ENCODE results near the gene AP5Z1. TPM values are rescaled to one million over a fixed set of nuclear protein-coding genes. Genes with fewer than 3 reads are reported as not detected.

AP5Z1 gene
- total and polyA plus RNA-seq, 2 experiments from 2014 or later, result 31.2 to 44.5 TPM

DNA sequence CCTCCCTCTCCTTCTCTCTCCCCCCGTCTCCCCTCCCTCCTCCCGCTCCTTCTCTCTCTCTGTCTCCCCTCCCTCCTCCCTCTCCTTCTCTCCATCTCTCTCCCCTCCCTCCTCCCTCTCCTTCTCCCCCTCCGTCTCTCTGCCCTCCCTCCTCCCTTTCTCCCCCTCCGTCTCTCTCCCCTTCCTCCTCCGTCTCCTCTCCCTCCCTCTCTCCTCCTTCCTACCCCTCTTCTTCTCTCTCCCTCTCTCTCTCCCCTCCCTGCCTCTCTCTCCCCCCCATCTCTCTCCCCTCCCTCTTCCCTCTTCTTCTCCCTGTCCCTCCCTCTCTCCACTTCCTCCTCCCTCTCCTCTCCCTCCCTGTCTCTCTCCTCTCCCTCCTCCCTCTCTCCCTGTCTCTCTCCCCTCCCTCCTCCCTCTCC, 32.2 kb downstream of the AP5Z1 start:
- no peak for DNase-seq
- Histone ChIP-seq H3K36me3 (ENCODE audit: low read depth) (no peaks in the 10 kb centered on the region), H3K27me3 (replicated peaks; ENCODE audit: insufficient read depth) (no peaks in the 10 kb centered on the region), H3K27ac (no peak overlapping the region), H3F3A (ENCODE audit: insufficient read depth) (no peaks in the 10 kb centered on the region), H4K20me1 (ENCODE audit: insufficient read depth) (no peaks in the 10 kb centered on the region), H2AFZ (no peak overlapping the region), H3K4me3 (no peak overlapping the region), H3K9ac (no peak overlapping the region), H3K9me2 (ENCODE audit: insufficient read depth) (no peaks in the 10 kb centered on the region), H3K79me2 (ENCODE audit: insufficient read depth) (no peaks in the 10 kb centered on the region), H3K9me3 (ENCODE audit: low read depth) (no peaks in the 10 kb centered on the region), H3K4me2 (ENCODE audit: unreplicated experiment) (no peak overlapping the region), H3K4me1 (ENCODE audit: insufficient read depth) (no peaks in the 10 kb centered on the region)
- 65 to 88% methylated on average over 5 of the region's 5 CpGs for WGBS, 2 experiments (ENCODE audit: low coverage in 1 of 2, low lambda C conversion rate in 2 of 2, missing lambda C conversion rate in 2 of 2)
- in situ Hi-C loops (cut with MboI), result no loop called here
- TF ChIP-seq EZH2 (IDR thresholded peaks at IDR 0.05; ENCODE audit: insufficient read depth, poor library complexity, severe bottlenecking), result no peak
- TF ChIP-seq EZH2phosphoT487 (IDR thresholded peaks at IDR 0.05; ENCODE audit: insufficient read depth, low read depth), result no peak

DNA sequence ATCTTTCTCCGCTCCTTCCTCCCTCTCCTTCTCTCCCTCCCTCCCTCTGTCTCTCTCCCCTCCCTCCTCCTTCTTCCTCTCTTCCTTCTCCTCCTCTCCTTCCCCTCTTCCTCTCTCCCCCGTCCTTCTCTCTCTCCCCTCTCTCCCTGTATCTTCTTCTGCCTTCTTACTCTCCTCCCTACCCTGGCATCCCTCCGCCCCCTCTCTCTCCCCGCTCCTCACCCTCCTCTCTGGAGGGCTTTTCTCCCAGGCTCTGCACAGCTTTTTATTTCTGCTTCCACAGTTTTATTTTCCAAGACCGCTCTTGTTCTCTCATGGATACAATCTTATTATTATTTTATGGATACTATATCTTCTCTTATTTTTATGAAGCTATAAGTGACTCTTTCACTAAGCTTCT, 32.6 kb downstream of the AP5Z1 start:
- H3K9me3 ChIP-seq (ENCODE audit: low read depth), result no peaks in the 10 kb centered on the region
- no peak overlapping the region for H3K4me3 ChIP-seq
- in situ Hi-C loops (cut with MboI), result no loop called here
- WGBS, 2 experiments (ENCODE audit: low coverage in 1 of 2, low lambda C conversion rate in 2 of 2, missing lambda C conversion rate in 2 of 2), result 91 to 96% methylated on average over 4 to 5 of the region's 5 CpGs
- TF ChIP-seq EZH2 (IDR thresholded peaks at IDR 0.05; ENCODE audit: insufficient read depth, poor library complexity, severe bottlenecking) (no peak), EZH2phosphoT487 (IDR thresholded peaks at IDR 0.05; ENCODE audit: insufficient read depth, low read depth) (no peak)
- no peaks in the 10 kb centered on the region for H3K4me1 ChIP-seq (ENCODE audit: insufficient read depth)
- no peak overlapping the region for H3K9ac ChIP-seq
- H2AFZ ChIP-seq, result no peak overlapping the region
- no peaks in the 10 kb centered on the region for H3K36me3 ChIP-seq (ENCODE audit: low read depth)
- no peaks in the 10 kb centered on the region for H3K79me2 ChIP-seq (ENCODE audit: insufficient read depth)
- no peaks in the 10 kb centered on the region for H3F3A ChIP-seq (ENCODE audit: insufficient read depth)
- no peaks in the 10 kb centered on the region for H3K9me2 ChIP-seq (ENCODE audit: insufficient read depth)
- H3K4me2 ChIP-seq (ENCODE audit: unreplicated experiment), result no peak overlapping the region
- no peaks in the 10 kb centered on the region for H3K27me3 ChIP-seq (replicated peaks; ENCODE audit: insufficient read depth)
- DNase-seq, result no peak
- H4K20me1 ChIP-seq (ENCODE audit: insufficient read depth), result no peaks in the 10 kb centered on the region
- H3K27ac ChIP-seq, result no peak overlapping the region

DNA sequence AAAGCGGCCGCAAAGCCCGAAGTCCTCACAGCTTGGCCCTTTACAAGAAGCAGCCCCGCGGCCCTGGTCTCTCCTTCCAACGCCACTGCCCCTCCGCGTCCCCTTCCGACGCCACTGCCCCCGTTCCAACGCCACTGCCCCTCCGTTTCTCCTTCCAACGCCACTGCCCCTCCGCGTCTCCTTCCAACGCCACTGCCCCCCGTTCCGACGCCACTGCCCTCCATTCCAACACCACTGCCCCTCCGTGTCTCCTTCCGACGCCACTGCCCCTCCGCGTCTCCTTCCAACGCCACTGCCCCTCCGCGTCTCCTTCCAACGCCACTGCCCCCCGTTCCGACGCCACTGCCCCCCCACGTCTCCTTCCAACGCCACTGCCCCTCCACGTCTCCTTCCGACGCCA, 33.1 kb downstream of the AP5Z1 start:
- no peak for TF ChIP-seq EZH2phosphoT487 (IDR thresholded peaks at IDR 0.05; ENCODE audit: insufficient read depth, low read depth)
- no peak for TF ChIP-seq EZH2 (IDR thresholded peaks at IDR 0.05; ENCODE audit: insufficient read depth, poor library complexity, severe bottlenecking)
- H3F3A ChIP-seq (ENCODE audit: insufficient read depth), result no peaks in the 10 kb centered on the region
- in situ Hi-C loops (cut with MboI), result no loop called here
- no peak overlapping the region for H3K4me2 ChIP-seq (ENCODE audit: unreplicated experiment)
- no peaks in the 10 kb centered on the region for H3K36me3 ChIP-seq (ENCODE audit: low read depth)
- H3K9me3 ChIP-seq (ENCODE audit: low read depth), result no peaks in the 10 kb centered on the region
- H3K9ac ChIP-seq, result no peak overlapping the region
- H2AFZ ChIP-seq, result no peak overlapping the region
- no peak overlapping the region for H3K27ac ChIP-seq
- H3K79me2 ChIP-seq (ENCODE audit: insufficient read depth), result no peaks in the 10 kb centered on the region
- H3K4me1 ChIP-seq (ENCODE audit: insufficient read depth), result no peaks in the 10 kb centered on the region
- 90 to 100% methylated on average over 7 to 37 of the region's 37 CpGs for WGBS, 2 experiments (ENCODE audit: low coverage in 1 of 2, low lambda C conversion rate in 2 of 2, missing lambda C conversion rate in 2 of 2)
- H3K9me2 ChIP-seq (ENCODE audit: insufficient read depth), result no peaks in the 10 kb centered on the region
- H4K20me1 ChIP-seq (ENCODE audit: insufficient read depth), result no peaks in the 10 kb centered on the region
- H3K4me3 ChIP-seq, result no peak overlapping the region
- no peaks in the 10 kb centered on the region for H3K27me3 ChIP-seq (replicated peaks; ENCODE audit: insufficient read depth)
- DNase-seq, result no peak

DNA sequence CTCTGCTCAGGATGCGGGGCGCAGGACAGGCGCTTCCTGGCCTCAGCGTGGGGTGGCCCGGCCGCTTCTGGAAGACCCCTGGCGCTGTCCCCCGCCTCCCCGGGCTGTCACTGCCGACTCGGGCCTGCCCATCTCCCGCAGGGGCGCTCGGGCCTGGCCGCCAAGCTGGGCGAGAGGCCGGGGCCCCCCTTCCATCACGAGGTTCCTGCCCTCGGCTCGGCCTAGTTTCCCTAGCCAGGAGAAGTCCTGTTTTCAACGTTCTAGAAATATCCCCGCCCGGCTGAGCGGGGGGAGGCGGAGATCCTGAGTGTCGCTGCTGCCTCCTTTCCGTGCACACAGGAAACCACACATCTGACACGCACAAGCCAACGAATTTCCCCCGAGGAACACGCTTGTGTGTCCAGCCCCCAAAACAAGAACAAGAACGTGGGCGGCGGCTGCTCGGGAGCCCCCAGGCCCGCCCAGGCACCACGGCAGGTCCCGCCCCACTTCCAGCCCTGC, 33.7 kb downstream of the AP5Z1 start:
- no peak overlapping the region for H3K4me2 ChIP-seq (ENCODE audit: unreplicated experiment)

DNA sequence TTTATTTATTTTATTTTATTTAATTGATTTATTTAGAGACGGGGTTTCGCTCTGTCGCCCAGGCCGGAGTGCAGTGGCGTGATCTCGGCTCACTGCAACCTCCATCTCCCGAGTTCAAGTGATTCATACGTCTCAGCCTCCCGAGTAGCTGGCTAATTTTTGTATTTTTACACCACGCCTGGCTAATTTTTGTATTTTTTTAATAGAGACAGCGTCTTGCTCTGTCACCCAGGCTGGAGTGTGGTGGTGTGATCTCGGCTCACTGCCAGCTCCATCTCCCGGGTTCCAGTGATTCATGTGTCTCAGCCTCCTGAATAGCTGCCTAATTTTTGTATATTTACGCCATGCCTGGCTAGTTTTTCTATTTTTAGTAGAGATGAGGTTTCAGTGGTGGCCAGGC, 34.2 kb downstream of the AP5Z1 start:
- in situ Hi-C loops (cut with MboI), result no loop called here
- no peak for DNase-seq
- 91 to 93% methylated on average over 14 of the region's 14 CpGs for WGBS, 2 experiments (ENCODE audit: low coverage in 1 of 2, low lambda C conversion rate in 2 of 2, missing lambda C conversion rate in 2 of 2)

More for the DNA sequence above, 33.7 kb downstream of the AP5Z1 start:
- WGBS, 2 experiments (ENCODE audit: low coverage in 1 of 2, low lambda C conversion rate in 2 of 2, missing lambda C conversion rate in 2 of 2), result 95 to 96% methylated on average over 9 to 38 of the region's 38 CpGs
- Histone ChIP-seq H3F3A (ENCODE audit: insufficient read depth) (no peaks in the 10 kb centered on the region), H3K9me2 (ENCODE audit: insufficient read depth) (no peaks in the 10 kb centered on the region), H3K4me1 (ENCODE audit: insufficient read depth) (no peaks in the 10 kb centered on the region), H3K79me2 (ENCODE audit: insufficient read depth) (no peaks in the 10 kb centered on the region), H3K27me3 (replicated peaks; ENCODE audit: insufficient read depth) (no peaks in the 10 kb centered on the region), H3K4me3 (no peak overlapping the region), H2AFZ (no peak overlapping the region), H3K36me3 (ENCODE audit: low read depth) (no peaks in the 10 kb centered on the region), H3K9ac (no peak overlapping the region), H3K9me3 (ENCODE audit: low read depth) (no peaks in the 10 kb centered on the region), H4K20me1 (ENCODE audit: insufficient read depth) (no peaks in the 10 kb centered on the region), H3K27ac (no peak overlapping the region)
- TF ChIP-seq EZH2 (IDR thresholded peaks at IDR 0.05; ENCODE audit: insufficient read depth, poor library complexity, severe bottlenecking) (no peak), EZH2phosphoT487 (IDR thresholded peaks at IDR 0.05; ENCODE audit: insufficient read depth, low read depth) (no peak)
- in situ Hi-C loops (cut with MboI), result no loop called here
- no peak for DNase-seq

More for the DNA sequence above, 34.2 kb downstream of the AP5Z1 start:
- H3K36me3 ChIP-seq (ENCODE audit: low read depth), result no peaks in the 10 kb centered on the region
- H3K27ac ChIP-seq, result no peak overlapping the region
- no peaks in the 10 kb centered on the region for H4K20me1 ChIP-seq (ENCODE audit: insufficient read depth)
- TF ChIP-seq EZH2 (IDR thresholded peaks at IDR 0.05; ENCODE audit: insufficient read depth, poor library complexity, severe bottlenecking) (no peak), EZH2phosphoT487 (IDR thresholded peaks at IDR 0.05; ENCODE audit: insufficient read depth, low read depth) (no peak)
- no peaks in the 10 kb centered on the region for H3K4me1 ChIP-seq (ENCODE audit: insufficient read depth)
- H3K4me3 ChIP-seq, result no peak overlapping the region
- no peak overlapping the region for H3K9ac ChIP-seq
- no peaks in the 10 kb centered on the region for H3K9me2 ChIP-seq (ENCODE audit: insufficient read depth)
- H2AFZ ChIP-seq, result no peak overlapping the region
- no peaks in the 10 kb centered on the region for H3K27me3 ChIP-seq (replicated peaks; ENCODE audit: insufficient read depth)
- H3K79me2 ChIP-seq (ENCODE audit: insufficient read depth), result no peaks in the 10 kb centered on the region
- no peak overlapping the region for H3K4me2 ChIP-seq (ENCODE audit: unreplicated experiment)
- no peaks in the 10 kb centered on the region for H3F3A ChIP-seq (ENCODE audit: insufficient read depth)
- H3K9me3 ChIP-seq (ENCODE audit: low read depth), result no peaks in the 10 kb centered on the region

Measured in GM23248 (cell line).